Esophagus muscularis mucosa (tissue), 4 donors: ENCODE results near the gene GSG1L. TPM values are rescaled to one million over a fixed set of nuclear protein-coding genes. Genes with fewer than 3 reads are reported as not detected.

Experiments
- DNase-seq: peaks from one replicate; pipeline ENCODE4 v3.0.0-alpha.2; 2017; ENCODE audit errors: extremely low spot score
- H3K27ac ChIP-seq, 4 donors: fragments of 200-600 bp; sonication (generic); replicated peaks in 1 of 4; 1 replicate in 3 of 4; 2 replicates in 1 of 4; pipeline ENCODE4 v1.5.1; 2016 to 2019; ENCODE audit warnings: mild to moderate bottlenecking in 1 of 4
- H3K27me3 ChIP-seq, 4 donors: fragments of 200-600 bp; sonication (generic); one replicate each; pipeline versions ENCODE4 v1.5.1 to v1.6.0; 2016 to 2019
- H3K36me3 ChIP-seq, 4 donors: fragments of 200-600 bp; sonication (generic); one replicate each; pipeline ENCODE4 v1.5.1; 2016 to 2019
- H3K4me1 ChIP-seq, 4 donors: fragments of 200-600 bp; sonication (generic); one replicate each; pipeline ENCODE4 v1.5.1; 2016 to 2019
- H3K4me3 ChIP-seq, 4 donors: fragments of 200-600 bp; sonication (generic); 1 replicate in 2 of 4; 2 replicates in 2 of 4; pipeline ENCODE4 v1.5.1; 2016 to 2019; ENCODE audit warnings: mild to moderate bottlenecking in 4 of 4, moderate library complexity in 1 of 4
- H3K9me3 ChIP-seq, 4 donors: fragments of 200-600 bp; sonication (generic); 1 replicate in 3 of 4; 2 replicates in 1 of 4; pipeline ENCODE4 v1.5.1; 2016 to 2019
- EP300 ChIP-seq: sonication (generic); formaldehyde crosslinking; IDR thresholded peaks from one replicate; pipeline ENCODE4 v1.6.1; 2017; ENCODE audit warnings: antibody characterized with exemption
- POLR2A ChIP-seq: fragments of 450-650 bp; IDR thresholded peaks from one replicate; pipeline ENCODE4 v1.6.1; 2017; ENCODE audit warnings: antibody characterized with exemption, moderate library complexity, mild to moderate bottlenecking, low read depth
- POLR2AphosphoS5 ChIP-seq, 2 donors: sonication (generic); formaldehyde crosslinking; IDR thresholded peaks; one replicate each; pipeline ENCODE4 v1.6.1; 2017; ENCODE audit warnings: antibody characterized with exemption in 2 of 2
- WGBS: methylation state at CpG from one replicate; pipeline ENCODE4 v1.1.5; 2018; 5-methylcytosine and 5-hydroxymethylcytosine counted together
- intact Hi-C: fragments of 100-400 bp; cut with DNase I; formaldehyde crosslinking; loops from one replicate; pipeline ENCODE4 v1.15.1; 2023
- total RNA-seq, 4 donors: library from RNA; depleted of rRNA; stranded (reverse); fragments of >200 nt; gene quantifications; one replicate each; pipeline versions ENCODE4 v1.1.0 to v1.2.1, GENCODE V29; 2016
- TF ChIP-seq, protein P1 (sequence below), 3 experiments: fragments of 200-600 bp in 2 of 3; fragments of 450-650 bp in 1 of 3; sonication (generic) in 2 of 3; IDR thresholded peaks; one replicate each; pipeline ENCODE4 v1.5.1; 2017 to 2019; ENCODE audit warnings: antibody characterized with exemption in 3 of 3, mild to moderate bottlenecking in 2 of 3, moderate library complexity in 1 of 3

Gene GSG1L
- total RNA-seq, 4 donors from 2014 or later, result 0.19 to 0.83 TPM; not detected in 2

DNA sequence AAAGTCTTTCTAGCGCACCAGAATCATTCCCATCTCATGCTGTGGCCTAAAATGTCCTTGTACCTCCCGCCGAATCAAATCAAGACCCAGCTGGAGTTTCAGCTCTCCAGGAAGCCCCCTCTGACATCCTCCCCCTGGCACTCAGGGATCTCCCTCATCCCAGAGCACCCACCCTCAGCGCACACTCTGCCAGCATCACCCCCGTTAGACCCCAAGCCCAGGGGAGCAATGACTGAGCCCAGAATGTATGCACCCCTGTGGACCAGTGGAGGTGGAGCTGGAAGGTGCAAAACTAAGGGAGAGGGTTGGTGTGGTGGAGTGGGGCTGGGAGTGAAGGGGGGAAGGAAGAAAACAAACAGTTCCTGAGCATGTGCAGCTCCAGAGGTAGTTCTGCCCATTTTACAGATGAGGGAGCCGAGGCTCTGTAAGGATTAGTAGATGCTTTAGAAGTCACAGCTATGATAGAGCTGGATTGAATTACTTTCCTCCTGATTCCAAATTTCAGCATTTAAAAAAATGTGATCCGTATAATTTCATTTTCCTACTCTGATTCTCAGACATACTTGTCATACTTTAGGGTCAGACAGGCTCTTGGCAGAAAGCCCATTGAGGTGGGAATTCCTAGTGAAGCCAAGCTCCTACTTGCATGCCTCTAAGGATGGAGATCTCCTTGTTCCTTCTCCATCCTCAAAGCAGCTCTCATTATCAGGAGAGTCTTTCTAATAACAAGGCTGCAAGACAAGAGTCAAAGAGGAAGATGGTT is 270.8 kb downstream of the GSG1L start:
- Histone ChIP-seq H3K4me3 (no peak overlapping the region), H3K36me3 (no peaks in the 10 kb centered on the region), H3K4me1 (no peaks in the 10 kb centered on the region), H3K27me3 (peaks cover 0 to 9% (median 0%) of the 10 kb centered on the region in 4 donors), H3K27ac (no peak overlapping the region), H3K9me3 (no peaks in the 10 kb centered on the region)
- intact Hi-C loops, result no loop called here
- no peak for DNase-seq
- 75% methylated on average over 7 of the region's 7 CpGs for WGBS
- no peak for TF ChIP-seq EP300
- no peak for TF ChIP-seq POLR2AphosphoS5 (IDR thresholded peaks at IDR 0.05)
- TF ChIP-seq, protein P1, sequence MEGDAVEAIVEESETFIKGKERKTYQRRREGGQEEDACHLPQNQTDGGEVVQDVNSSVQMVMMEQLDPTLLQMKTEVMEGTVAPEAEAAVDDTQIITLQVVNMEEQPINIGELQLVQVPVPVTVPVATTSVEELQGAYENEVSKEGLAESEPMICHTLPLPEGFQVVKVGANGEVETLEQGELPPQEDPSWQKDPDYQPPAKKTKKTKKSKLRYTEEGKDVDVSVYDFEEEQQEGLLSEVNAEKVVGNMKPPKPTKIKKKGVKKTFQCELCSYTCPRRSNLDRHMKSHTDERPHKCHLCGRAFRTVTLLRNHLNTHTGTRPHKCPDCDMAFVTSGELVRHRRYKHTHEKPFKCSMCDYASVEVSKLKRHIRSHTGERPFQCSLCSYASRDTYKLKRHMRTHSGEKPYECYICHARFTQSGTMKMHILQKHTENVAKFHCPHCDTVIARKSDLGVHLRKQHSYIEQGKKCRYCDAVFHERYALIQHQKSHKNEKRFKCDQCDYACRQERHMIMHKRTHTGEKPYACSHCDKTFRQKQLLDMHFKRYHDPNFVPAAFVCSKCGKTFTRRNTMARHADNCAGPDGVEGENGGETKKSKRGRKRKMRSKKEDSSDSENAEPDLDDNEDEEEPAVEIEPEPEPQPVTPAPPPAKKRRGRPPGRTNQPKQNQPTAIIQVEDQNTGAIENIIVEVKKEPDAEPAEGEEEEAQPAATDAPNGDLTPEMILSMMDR (IDR thresholded peaks at IDR 0.05), result no peak
- TF ChIP-seq POLR2A, result no peak

GRCh38 chr16:27791404-27791719 is 272.2 kb downstream of the GSG1L start:
- Histone ChIP-seq H3K4me1 (no peaks in the 10 kb centered on the region), H3K9me3 (no peaks in the 10 kb centered on the region), H3K27ac (no peak overlapping the region), H3K36me3 (no peaks in the 10 kb centered on the region), H3K27me3 (peaks cover 0 to 11% (median 0%) of the 10 kb centered on the region in 4 donors), H3K4me3 (no peak overlapping the region)
- no peak for DNase-seq
- intact Hi-C loops, result no loop called here
- WGBS, result 85% methylated on average over 6 of the region's 6 CpGs
- TF ChIP-seq, protein P1 (IDR thresholded peaks at IDR 0.05), result no peak
- TF ChIP-seq EP300 (no peak), POLR2AphosphoS5 (IDR thresholded peaks at IDR 0.05) (no peak), POLR2A (no peak)

GRCh38 chr16:27790546-27791403 is 272.7 kb downstream of the GSG1L start:
- Histone ChIP-seq H3K4me3 (no peak overlapping the region), H3K4me1 (no peaks in the 10 kb centered on the region), H3K27ac (no peak overlapping the region), H3K9me3 (no peaks in the 10 kb centered on the region), H3K27me3 (peaks cover 0 to 12% (median 0%) of the 10 kb centered on the region in 4 donors), H3K36me3 (no peaks in the 10 kb centered on the region)
- WGBS, result 90% methylated on average over 2 of the region's 12 CpGs
- no peak for TF ChIP-seq POLR2AphosphoS5 (IDR thresholded peaks at IDR 0.05)
- TF ChIP-seq, protein P1 (IDR thresholded peaks at IDR 0.05), result no peak
- no peak for TF ChIP-seq EP300
- TF ChIP-seq POLR2A, result no peak
- DNase-seq, result no peak
- intact Hi-C loops, result no loop called here

DNA sequence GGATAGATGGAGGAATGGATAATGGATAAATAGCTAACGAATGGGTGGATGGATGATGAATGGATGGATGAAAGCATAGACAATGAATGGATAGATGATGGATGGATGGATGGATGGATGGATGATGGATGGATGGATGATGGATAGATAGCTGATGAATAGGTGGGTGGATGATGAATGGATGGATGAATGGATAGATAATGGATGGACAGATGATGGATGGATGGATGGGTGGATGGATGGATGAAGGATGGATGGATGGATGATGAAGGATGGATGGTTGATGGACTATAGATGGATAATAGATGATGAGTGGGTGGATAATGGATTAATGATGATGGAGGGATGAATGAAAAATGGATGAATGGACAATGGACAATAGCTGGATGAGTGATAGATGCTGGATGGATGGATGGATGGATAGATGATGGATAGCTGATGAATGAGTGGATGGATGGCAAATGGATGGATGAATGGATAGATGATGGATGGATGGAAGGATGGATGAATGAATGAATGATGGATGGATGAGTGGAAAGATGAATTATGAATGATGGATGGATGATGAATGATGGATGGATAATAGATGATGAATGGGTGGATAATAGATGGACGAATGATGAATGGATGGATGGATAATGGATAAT is 273.8 kb downstream of the GSG1L start:
- H3K9me3 ChIP-seq, result no peaks in the 10 kb centered on the region
- TF ChIP-seq POLR2A, result no peak
- TF ChIP-seq EP300, result no peak
- TF ChIP-seq, protein P1 (IDR thresholded peaks at IDR 0.05), result no peak
- TF ChIP-seq POLR2AphosphoS5 (IDR thresholded peaks at IDR 0.05), result no peak
- H3K36me3 ChIP-seq, result no peaks in the 10 kb centered on the region
- no peak overlapping the region for H3K27ac ChIP-seq
- H3K4me3 ChIP-seq, result no peak overlapping the region
- 83% methylated on average over 2 of the region's 2 CpGs for WGBS
- intact Hi-C loops, result no loop called here
- no peak for DNase-seq
- H3K27me3 ChIP-seq, result peaks cover 0 to 20% (median 0%) of the 10 kb centered on the region in 4 donors
- H3K4me1 ChIP-seq, result no peaks in the 10 kb centered on the region
